GM12865 (cell line): ENCODE results near the gene C1orf167.
A peak's percentile ranks its signal among the peaks of the same experiment; 100 is the strongest.

Experiments used
- DNase-seq: peaks from one replicate; pipeline ENCODE4 v3.0.0; 2010; ENCODE audit warnings: low read depth
- H3K4me3 ChIP-seq: 2 replicates; pipeline ENCODE4 v1.5.1; 2011; ENCODE audit warnings: mild to moderate bottlenecking, low read depth, low read length, control low read depth
- CTCF ChIP-seq: IDR thresholded peaks from 2 replicates; pipeline ENCODE4 v1.5.1; 2011; ENCODE audit warnings: low read length, control low read depth, low read depth, inconsistent platforms; ENCODE audit not compliant: insufficient read depth; ENCODE audit errors: missing control alignments

C1orf167 gene

GRCh38 chr1:11736746-11737639 lies 25.0 kb upstream of the C1orf167 start:
- no peak for TF ChIP-seq CTCF
- H3K4me3 ChIP-seq = peak overlapping the region; percentile 82
- DNase-seq = peak; percentile 58

GRCh38 chr1:11738096-11738495 lies 23.9 kb upstream of the C1orf167 start:
- TF ChIP-seq CTCF = no peak
- no peak for DNase-seq
- H3K4me3 ChIP-seq = no peak overlapping the region

GRCh38 chr1:11738783-11739182 lies 23.2 kb upstream of the C1orf167 start:
- no peak for TF ChIP-seq CTCF
- H3K4me3 ChIP-seq = no peak overlapping the region
- no peak for DNase-seq

- H3K4me3 ChIP-seq = no peak overlapping the region
- DNase-seq = peak; percentile 55
- TF ChIP-seq CTCF = no peak
Measured at GRCh38 chr1:11740258-11741192, 21.5 kb upstream of the C1orf167 start.

- TF ChIP-seq CTCF = no peak
- H3K4me3 ChIP-seq = no peak overlapping the region
- no peak for DNase-seq
Measured at GRCh38 chr1:11741482-11741881, 20.5 kb upstream of the C1orf167 start.

- no peak for TF ChIP-seq CTCF
- DNase-seq = no peak
- H3K4me3 ChIP-seq = no peak overlapping the region
Measured at GRCh38 chr1:11741919-11742558, 20.0 kb upstream of the C1orf167 start.
